Measurements from ENCODE around the gene DEPP1.

GRCh38 chr10:45000138-45000751 lies 21.6 kb upstream of the DEPP1 start:
- no peak for TF ChIP-seq CTCF (IDR thresholded peaks at IDR 0.05)
- TF ChIP-seq ZNF396 (CRISPR knock-in tag; IDR thresholded peaks at IDR 0.05; ENCODE audit: borderline replicate concordance) = no peak
- no peak for TF ChIP-seq ZNF138 (CRISPR knock-in tag; conservative IDR thresholded peaks at IDR 0.05)
- no peak for TF ChIP-seq MAX (CRISPR knock-in tag; IDR thresholded peaks at IDR 0.05)
- no peak for TF ChIP-seq SMAD3 (CRISPR knock-in tag; IDR thresholded peaks at IDR 0.05; ENCODE audit: borderline replicate concordance)
- no peak for TF ChIP-seq JUN (CRISPR knock-in tag; IDR thresholded peaks at IDR 0.05)
- no peak for TF ChIP-seq CREB1 (CRISPR knock-in tag; IDR thresholded peaks at IDR 0.05)
- no peak for TF ChIP-seq ZBTB21 (CRISPR knock-in tag; IDR thresholded peaks at IDR 0.05; ENCODE audit: borderline replicate concordance)
- TF ChIP-seq NFYB (CRISPR knock-in tag; conservative IDR thresholded peaks at IDR 0.05; ENCODE audit: low read depth) = no peak
- no peak for TF ChIP-seq IRF1 (CRISPR knock-in tag; IDR thresholded peaks at IDR 0.05)
- no peak for TF ChIP-seq TEAD4 (CRISPR knock-in tag; IDR thresholded peaks at IDR 0.05)
